ENCODE results near the gene TRABD2B. TPM values are rescaled to one million over a fixed set of nuclear protein-coding genes. Genes with fewer than 3 reads are reported as not detected.

Gene TRABD2B
- total RNA-seq, 1 donor from 2014 or later, result not detected

GRCh38 chr1:47785118-47785517 is 212.1 kb downstream of the TRABD2B start:
- H3K4me1 Mint-ChIP-seq (ENCODE audit: unreplicated experiment), result no peaks in the 10 kb centered on the region
- no peak overlapping the region for H3K27ac Mint-ChIP-seq (ENCODE audit: unreplicated experiment)
- H3K4me3 Mint-ChIP-seq (ENCODE audit: unreplicated experiment), result no peak overlapping the region
- H3K9me3 Mint-ChIP-seq (ENCODE audit: unreplicated experiment), result no peaks in the 10 kb centered on the region
- TF ChIP-seq, protein P1, sequence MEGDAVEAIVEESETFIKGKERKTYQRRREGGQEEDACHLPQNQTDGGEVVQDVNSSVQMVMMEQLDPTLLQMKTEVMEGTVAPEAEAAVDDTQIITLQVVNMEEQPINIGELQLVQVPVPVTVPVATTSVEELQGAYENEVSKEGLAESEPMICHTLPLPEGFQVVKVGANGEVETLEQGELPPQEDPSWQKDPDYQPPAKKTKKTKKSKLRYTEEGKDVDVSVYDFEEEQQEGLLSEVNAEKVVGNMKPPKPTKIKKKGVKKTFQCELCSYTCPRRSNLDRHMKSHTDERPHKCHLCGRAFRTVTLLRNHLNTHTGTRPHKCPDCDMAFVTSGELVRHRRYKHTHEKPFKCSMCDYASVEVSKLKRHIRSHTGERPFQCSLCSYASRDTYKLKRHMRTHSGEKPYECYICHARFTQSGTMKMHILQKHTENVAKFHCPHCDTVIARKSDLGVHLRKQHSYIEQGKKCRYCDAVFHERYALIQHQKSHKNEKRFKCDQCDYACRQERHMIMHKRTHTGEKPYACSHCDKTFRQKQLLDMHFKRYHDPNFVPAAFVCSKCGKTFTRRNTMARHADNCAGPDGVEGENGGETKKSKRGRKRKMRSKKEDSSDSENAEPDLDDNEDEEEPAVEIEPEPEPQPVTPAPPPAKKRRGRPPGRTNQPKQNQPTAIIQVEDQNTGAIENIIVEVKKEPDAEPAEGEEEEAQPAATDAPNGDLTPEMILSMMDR (IDR thresholded peaks at IDR 0.05), result no peak
- H3K36me3 Mint-ChIP-seq (ENCODE audit: unreplicated experiment), result no peaks in the 10 kb centered on the region
- peaks cover 25% of the 10 kb centered on the region for H3K27me3 Mint-ChIP-seq (ENCODE audit: unreplicated experiment)
- no peak for DNase-seq (ENCODE audit: extremely low spot score, unreplicated experiment)

- H3K4me1 Mint-ChIP-seq (ENCODE audit: unreplicated experiment), result no peaks in the 10 kb centered on the region
- no peak overlapping the region for H3K4me3 Mint-ChIP-seq (ENCODE audit: unreplicated experiment)
- no peak for DNase-seq (ENCODE audit: extremely low spot score, unreplicated experiment)
- no peaks in the 10 kb centered on the region for H3K36me3 Mint-ChIP-seq (ENCODE audit: unreplicated experiment)
- H3K9me3 Mint-ChIP-seq (ENCODE audit: unreplicated experiment), result no peaks in the 10 kb centered on the region
- no peak overlapping the region for H3K27ac Mint-ChIP-seq (ENCODE audit: unreplicated experiment)
- TF ChIP-seq, protein P1 (IDR thresholded peaks at IDR 0.05), result no peak
- H3K27me3 Mint-ChIP-seq (ENCODE audit: unreplicated experiment), result peaks cover 22% of the 10 kb centered on the region
Observed at GRCh38 chr1:47784497-47784822, 212.7 kb downstream of the TRABD2B start.

DNA sequence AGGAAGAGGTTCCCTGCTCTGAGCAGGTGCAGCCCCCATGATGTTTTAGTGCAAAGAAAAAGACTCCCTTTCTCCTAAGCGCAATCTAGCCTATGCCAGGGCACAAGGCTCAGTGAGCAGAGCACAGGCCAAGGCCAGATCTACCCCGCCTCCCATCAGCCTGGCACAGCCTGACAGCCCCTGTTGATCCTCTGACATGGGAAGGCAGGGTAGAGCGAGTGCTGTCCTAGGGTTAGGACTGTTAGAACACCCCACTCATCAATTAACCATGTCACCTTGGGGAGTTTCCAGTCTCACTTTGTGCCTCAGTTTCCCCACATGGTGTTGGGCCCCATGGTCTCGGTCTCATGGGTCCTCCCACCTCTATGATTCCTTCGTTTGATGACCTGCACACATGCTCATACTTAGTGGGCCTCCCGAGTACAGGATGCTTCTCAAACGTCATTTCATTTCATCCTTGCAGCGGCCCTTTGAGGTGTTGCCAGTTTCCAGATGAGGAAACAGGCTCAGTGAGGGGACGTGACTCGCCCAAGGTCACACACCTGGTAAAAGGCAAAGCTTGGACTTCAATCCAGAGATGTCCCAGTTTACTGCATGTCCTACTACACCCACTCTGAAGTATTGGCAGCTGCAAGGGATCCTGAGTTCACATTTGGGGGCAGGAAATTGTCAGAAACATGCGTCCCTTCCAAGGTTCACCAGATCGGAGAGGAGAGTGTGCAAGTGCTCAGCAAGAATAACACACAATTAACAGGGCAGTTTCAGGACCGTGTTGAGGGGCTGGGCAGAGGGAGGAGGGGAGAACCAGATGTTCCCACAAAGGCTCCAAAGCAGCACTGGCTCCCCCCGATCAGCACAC is 213.3 kb downstream of the TRABD2B start:
- no peak for DNase-seq (ENCODE audit: extremely low spot score, unreplicated experiment)
- H3K27ac Mint-ChIP-seq (ENCODE audit: unreplicated experiment), result no peak overlapping the region

DNA sequence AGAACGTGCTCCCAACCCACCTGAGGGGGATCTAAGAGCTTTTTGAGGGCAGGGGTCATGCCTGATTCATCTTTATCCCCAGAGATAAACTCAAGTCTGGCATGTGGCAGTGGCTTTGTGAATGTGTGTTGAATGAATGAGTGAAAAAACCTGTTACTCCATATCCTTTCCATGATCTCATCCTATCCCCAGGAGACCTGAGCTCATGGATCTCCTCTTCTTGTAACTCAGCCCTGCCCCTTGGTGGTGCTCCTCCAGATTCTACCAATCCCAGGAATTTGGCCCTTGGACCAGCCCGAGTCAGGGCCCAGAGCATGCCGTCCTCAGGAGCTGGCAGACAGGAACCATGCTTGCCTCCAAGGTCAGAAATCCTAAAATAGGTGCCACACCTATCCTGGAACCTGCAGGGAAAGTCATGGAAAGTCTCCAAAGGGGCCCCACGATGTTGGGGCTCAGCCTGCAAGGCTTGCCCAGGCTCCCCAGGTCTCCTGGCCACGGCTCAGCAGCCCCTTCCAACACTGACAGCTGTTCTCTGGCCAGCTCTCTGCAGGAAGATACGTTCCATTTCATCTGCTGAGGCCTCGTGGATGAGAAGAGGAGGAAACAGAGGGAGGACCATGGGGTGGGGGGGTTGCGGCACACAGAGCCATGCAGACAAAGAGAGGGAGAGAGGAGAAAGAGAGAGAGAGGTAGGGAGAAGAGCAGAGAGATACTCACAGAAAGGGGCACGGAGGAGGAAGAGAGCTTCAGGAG is 214.6 kb downstream of the TRABD2B start:
- Mint-ChIP-seq H3K36me3 (ENCODE audit: unreplicated experiment) (no peaks in the 10 kb centered on the region), H3K4me1 (ENCODE audit: unreplicated experiment) (no peaks in the 10 kb centered on the region), H3K27me3 (ENCODE audit: unreplicated experiment) (peaks cover 22% of the 10 kb centered on the region), H3K27ac (ENCODE audit: unreplicated experiment) (no peak overlapping the region), H3K4me3 (ENCODE audit: unreplicated experiment) (no peak overlapping the region), H3K9me3 (ENCODE audit: unreplicated experiment) (no peaks in the 10 kb centered on the region)
- DNase-seq (ENCODE audit: extremely low spot score, unreplicated experiment), result no peak
- TF ChIP-seq, protein P1 (IDR thresholded peaks at IDR 0.05), result no peak

More for the DNA sequence above, 213.3 kb downstream of the TRABD2B start:
- Mint-ChIP-seq H3K4me3 (ENCODE audit: unreplicated experiment) (no peak overlapping the region), H3K36me3 (ENCODE audit: unreplicated experiment) (no peaks in the 10 kb centered on the region), H3K9me3 (ENCODE audit: unreplicated experiment) (no peaks in the 10 kb centered on the region), H3K27me3 (ENCODE audit: unreplicated experiment) (peaks cover 22% of the 10 kb centered on the region), H3K4me1 (ENCODE audit: unreplicated experiment) (no peaks in the 10 kb centered on the region)
- TF ChIP-seq, protein P1 (IDR thresholded peaks at IDR 0.05), result no peak

Data from osteocyte (in vitro differentiated cells).